ENCODE measurements around the gene ADARB1.

The ADARB1 gene

GRCh38 chr21:45053561-45054226, 20.7 kb upstream of the ADARB1 start:
- H3K27ac ChIP-seq = no peak overlapping the region; the same call in 1 of the 2 replicates
- TF ChIP-seq, protein P1, sequence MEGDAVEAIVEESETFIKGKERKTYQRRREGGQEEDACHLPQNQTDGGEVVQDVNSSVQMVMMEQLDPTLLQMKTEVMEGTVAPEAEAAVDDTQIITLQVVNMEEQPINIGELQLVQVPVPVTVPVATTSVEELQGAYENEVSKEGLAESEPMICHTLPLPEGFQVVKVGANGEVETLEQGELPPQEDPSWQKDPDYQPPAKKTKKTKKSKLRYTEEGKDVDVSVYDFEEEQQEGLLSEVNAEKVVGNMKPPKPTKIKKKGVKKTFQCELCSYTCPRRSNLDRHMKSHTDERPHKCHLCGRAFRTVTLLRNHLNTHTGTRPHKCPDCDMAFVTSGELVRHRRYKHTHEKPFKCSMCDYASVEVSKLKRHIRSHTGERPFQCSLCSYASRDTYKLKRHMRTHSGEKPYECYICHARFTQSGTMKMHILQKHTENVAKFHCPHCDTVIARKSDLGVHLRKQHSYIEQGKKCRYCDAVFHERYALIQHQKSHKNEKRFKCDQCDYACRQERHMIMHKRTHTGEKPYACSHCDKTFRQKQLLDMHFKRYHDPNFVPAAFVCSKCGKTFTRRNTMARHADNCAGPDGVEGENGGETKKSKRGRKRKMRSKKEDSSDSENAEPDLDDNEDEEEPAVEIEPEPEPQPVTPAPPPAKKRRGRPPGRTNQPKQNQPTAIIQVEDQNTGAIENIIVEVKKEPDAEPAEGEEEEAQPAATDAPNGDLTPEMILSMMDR (conservative IDR thresholded peaks at IDR 0.05) = no peak

DNA sequence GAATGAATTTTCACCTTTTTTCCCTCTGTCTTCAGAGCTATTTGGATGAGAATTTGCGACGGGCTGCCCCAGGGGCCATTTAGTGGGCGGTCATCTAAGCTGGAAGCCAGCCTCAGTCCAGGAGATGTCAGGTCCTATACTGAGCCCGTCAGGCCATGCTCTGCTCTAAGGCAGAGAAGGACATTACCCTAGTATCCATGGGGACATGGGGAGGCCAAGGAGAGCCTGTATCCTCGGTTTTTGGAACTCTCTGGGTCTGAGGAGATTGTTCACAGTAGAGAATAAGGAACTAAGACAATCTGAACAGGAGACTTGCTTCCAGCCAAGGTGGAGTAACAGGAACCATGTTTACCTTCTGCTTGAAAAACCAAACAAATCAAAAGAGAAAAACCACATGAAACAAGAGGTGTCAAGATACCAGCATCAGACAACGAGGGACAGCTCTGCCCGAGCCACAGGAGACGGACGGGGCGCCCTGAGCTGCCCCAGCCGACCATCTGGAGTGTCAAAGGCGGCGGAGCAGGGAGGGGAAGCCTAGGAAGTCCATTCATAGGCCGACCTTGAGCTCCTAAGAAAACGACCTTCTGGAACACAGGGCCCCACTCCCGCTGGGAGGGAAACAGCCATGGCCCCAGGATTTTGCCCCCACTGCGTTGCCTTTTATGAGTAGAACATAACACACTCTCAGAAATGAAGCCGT, 20.0 kb upstream of the ADARB1 start:
- H3K27ac ChIP-seq = no peak overlapping the region
- TF ChIP-seq, protein P1 (conservative IDR thresholded peaks at IDR 0.05) = no peak

- H3K27ac ChIP-seq = no peak overlapping the region
- TF ChIP-seq, protein P1 (conservative IDR thresholded peaks at IDR 0.05) = no peak
These were observed 19.3 kb upstream of the ADARB1 start for GRCh38 chr21:45054927-45055612.

DNA sequence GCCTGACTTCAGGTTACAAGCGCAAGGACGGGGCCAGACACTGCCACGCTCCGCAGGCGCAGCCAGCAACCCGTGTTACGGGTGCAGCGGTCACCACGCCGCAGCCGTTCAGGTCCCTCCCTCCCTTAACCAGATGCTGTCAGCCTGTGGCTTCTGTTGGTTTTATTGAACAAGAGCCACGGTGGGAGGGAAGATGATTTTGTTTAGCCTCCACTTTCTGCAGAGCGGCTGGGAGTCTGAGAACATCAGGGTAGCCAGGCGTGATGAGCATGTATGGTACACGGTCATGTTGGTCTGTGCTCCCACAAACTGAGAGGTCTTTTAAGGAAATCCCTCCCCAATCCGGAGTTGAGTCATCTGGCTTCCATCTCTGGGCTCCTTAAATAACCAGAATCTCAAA, 18.5 kb upstream of the ADARB1 start:
- TF ChIP-seq, protein P1 (conservative IDR thresholded peaks at IDR 0.05) = no peak
- H3K27ac ChIP-seq = no peak overlapping the region

GRCh38 chr21:45056296-45056904, 18.0 kb upstream of the ADARB1 start:
- H3K27ac ChIP-seq = no peak overlapping the region
- TF ChIP-seq, protein P1 (conservative IDR thresholded peaks at IDR 0.05) = no peak

- TF ChIP-seq, protein P1 (conservative IDR thresholded peaks at IDR 0.05) = no peak
- H3K27ac ChIP-seq = no peak overlapping the region
These were observed 17.3 kb upstream of the ADARB1 start for GRCh38 chr21:45056917-45057560.

Data from VCaP (cell line).